ENCODE measurements around the gene PACSIN1. TPM values are rescaled to one million over a fixed set of nuclear protein-coding genes. Genes with fewer than 3 reads are reported as not detected.
A peak's percentile ranks its signal among the peaks of the same experiment; 100 is the strongest.

Gene PACSIN1, protein sequence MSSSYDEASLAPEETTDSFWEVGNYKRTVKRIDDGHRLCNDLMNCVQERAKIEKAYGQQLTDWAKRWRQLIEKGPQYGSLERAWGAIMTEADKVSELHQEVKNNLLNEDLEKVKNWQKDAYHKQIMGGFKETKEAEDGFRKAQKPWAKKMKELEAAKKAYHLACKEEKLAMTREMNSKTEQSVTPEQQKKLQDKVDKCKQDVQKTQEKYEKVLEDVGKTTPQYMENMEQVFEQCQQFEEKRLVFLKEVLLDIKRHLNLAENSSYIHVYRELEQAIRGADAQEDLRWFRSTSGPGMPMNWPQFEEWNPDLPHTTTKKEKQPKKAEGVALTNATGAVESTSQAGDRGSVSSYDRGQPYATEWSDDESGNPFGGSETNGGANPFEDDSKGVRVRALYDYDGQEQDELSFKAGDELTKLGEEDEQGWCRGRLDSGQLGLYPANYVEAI
- under 1 TPM; 0.14 to 0.17 TPM for total RNA-seq
- under 1 TPM; 0.03 to 0.17 TPM for polyA plus RNA-seq

DNA sequence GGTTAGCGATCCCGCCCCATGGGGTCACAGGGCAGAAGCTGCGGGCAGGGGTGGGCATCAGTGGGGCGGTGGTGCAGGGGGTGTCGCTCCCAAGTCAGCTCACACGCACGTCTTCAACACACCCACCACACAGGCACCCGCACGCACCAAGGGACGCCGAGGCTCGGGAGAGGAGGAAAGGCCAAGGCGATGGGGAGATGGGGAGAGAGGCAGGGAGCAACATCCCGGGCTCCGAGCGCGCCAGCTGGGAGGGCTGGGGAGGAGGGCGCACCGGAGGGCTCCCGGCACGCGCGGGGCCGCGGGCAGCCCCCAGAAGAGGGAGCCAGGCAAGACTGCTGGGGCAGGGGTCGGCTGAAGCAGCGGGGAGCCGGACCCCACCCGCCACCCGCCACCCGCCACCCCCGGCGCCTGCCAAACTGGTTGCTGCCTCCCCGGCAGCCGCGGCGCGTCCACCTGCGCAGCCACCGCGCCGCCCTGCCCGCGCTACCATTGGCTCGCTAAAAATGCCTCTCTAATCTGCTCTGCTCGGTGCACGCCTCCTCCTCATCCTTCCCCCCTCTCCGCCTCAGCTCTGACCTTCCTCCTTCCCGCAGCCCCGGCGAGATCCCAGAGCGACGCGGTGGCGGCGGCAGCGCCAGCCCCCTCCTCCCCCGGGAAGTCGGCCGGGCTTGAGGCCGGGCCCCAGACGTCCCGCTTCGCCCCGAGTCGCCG is at the start of gene PACSIN1:
PACSIN1 (plus strand) TSS at position 546 of the 711 bp plus-strand sequence. CDS start 60,230 bp downstream, outside the sequence.
- Histone ChIP-seq H3K9ac (ENCODE audit: low read depth in 1 of 2, low read length in 2 of 2) (no peak within 1 kb of the TSS), H3K27ac (ENCODE audit: low read depth in 1 of 2, low read length in 2 of 2) (no peak within 1 kb of the TSS), H3K4me1 (ENCODE audit: control insufficient read depth in 4 of 4, insufficient read depth in 4 of 4, low read length in 3 of 4) (peaks cover 0 to 10% (median 5%) of the 10 kb centered on the region in 4 donors), H3K36me3 (ENCODE audit: control insufficient read depth in 4 of 4, insufficient read depth in 3 of 4, low read depth in 1 of 4, low read length in 3 of 4) (no peaks in the 10 kb centered on the region), H3K27me3 (ENCODE audit: control insufficient read depth in 4 of 4, insufficient read depth in 4 of 4, low read length in 3 of 4) (peaks cover 0 to 4% (median 2%) of the 10 kb centered on the region in 4 donors), H3K9me3 (ENCODE audit: control insufficient read depth in 4 of 4, low read length in 3 of 4) (no peaks in the 10 kb centered on the region), H3K4me3 (ENCODE audit: low read depth in 1 of 3, low read length in 3 of 3) (peak within 1 kb of the TSS in 1 of 3 donors; percentile 45)
- TF ChIP-seq FOXA2 (IDR thresholded peaks at IDR 0.05) (no peak), YY1 (IDR thresholded peaks at IDR 0.05) (no peak), GABPA (IDR thresholded peaks at IDR 0.05 in 1 of 2, conservative IDR thresholded peaks at IDR 0.05 in 1 of 2) (no peak), TAF1 (conservative IDR thresholded peaks at IDR 0.05) (no peak), SP1 (IDR thresholded peaks at IDR 0.05) (no peak), JUND (IDR thresholded peaks at IDR 0.05) (no peak), RAD21 (IDR thresholded peaks at IDR 0.05) (no peak), HNF4A (conservative IDR thresholded peaks at IDR 0.05) (no peak), FOXA1 (IDR thresholded peaks at IDR 0.05) (no peak), EGR1 (IDR thresholded peaks at IDR 0.05; ENCODE audit: low read depth in 2 of 2) (no peak), NR2F2 (IDR thresholded peaks at IDR 0.05) (no peak), RXRA (IDR thresholded peaks at IDR 0.05) (no peak), HNF4G (IDR thresholded peaks at IDR 0.05) (no peak)
- TF ChIP-seq, protein P1, sequence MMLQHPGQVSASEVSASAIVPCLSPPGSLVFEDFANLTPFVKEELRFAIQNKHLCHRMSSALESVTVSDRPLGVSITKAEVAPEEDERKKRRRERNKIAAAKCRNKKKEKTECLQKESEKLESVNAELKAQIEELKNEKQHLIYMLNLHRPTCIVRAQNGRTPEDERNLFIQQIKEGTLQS (IDR thresholded peaks at IDR 0.05), result no peak
- TF ChIP-seq, protein P2, sequence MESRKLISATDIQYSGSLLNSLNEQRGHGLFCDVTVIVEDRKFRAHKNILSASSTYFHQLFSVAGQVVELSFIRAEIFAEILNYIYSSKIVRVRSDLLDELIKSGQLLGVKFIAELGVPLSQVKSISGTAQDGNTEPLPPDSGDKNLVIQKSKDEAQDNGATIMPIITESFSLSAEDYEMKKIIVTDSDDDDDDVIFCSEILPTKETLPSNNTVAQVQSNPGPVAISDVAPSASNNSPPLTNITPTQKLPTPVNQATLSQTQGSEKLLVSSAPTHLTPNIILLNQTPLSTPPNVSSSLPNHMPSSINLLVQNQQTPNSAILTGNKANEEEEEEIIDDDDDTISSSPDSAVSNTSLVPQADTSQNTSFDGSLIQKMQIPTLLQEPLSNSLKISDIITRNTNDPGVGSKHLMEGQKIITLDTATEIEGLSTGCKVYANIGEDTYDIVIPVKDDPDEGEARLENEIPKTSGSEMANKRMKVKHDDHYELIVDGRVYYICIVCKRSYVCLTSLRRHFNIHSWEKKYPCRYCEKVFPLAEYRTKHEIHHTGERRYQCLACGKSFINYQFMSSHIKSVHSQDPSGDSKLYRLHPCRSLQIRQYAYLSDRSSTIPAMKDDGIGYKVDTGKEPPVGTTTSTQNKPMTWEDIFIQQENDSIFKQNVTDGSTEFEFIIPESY (IDR thresholded peaks at IDR 0.05), result no peak
- TF ChIP-seq, protein P3, sequence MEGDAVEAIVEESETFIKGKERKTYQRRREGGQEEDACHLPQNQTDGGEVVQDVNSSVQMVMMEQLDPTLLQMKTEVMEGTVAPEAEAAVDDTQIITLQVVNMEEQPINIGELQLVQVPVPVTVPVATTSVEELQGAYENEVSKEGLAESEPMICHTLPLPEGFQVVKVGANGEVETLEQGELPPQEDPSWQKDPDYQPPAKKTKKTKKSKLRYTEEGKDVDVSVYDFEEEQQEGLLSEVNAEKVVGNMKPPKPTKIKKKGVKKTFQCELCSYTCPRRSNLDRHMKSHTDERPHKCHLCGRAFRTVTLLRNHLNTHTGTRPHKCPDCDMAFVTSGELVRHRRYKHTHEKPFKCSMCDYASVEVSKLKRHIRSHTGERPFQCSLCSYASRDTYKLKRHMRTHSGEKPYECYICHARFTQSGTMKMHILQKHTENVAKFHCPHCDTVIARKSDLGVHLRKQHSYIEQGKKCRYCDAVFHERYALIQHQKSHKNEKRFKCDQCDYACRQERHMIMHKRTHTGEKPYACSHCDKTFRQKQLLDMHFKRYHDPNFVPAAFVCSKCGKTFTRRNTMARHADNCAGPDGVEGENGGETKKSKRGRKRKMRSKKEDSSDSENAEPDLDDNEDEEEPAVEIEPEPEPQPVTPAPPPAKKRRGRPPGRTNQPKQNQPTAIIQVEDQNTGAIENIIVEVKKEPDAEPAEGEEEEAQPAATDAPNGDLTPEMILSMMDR (IDR thresholded peaks at IDR 0.05; ENCODE audit: low read depth, low read length, missing input control), result no peak
- WGBS, result 5% methylated on average over 67 of the region's 67 CpGs
- no peak for DNase-seq (ENCODE audit: low spot score)

DNA sequence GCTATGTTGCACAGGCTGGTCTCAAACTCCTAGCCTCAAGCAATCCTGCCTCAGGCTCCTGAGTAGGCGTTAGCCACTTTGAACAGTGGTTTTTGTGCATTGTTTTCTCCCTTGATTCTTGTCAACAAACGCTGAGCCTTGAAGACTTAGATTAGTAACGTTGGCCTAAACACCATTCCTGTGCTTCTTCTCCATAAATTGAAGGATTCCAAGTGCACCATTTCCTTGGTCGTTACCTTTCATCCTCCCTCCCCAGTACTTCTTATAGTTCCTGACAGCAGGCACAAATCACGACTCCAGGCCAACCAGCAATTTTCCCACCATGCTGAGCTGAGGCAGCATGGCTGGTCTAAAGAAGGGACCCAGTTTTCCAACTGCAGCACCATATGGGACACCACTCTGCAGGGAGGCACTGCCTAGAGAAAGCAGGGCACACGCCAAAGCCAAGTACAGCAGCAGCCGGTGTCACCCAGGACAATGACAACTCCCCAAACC is 49.0 kb upstream of the PACSIN1 start:
- DNase-seq (ENCODE audit: low spot score), result no peak
- Histone ChIP-seq H3K27me3 (ENCODE audit: control insufficient read depth in 4 of 4, insufficient read depth in 4 of 4, low read length in 3 of 4) (no peaks in the 10 kb centered on the region), H3K36me3 (ENCODE audit: control insufficient read depth in 4 of 4, insufficient read depth in 3 of 4, low read depth in 1 of 4, low read length in 3 of 4) (peaks cover 0 to 43% (median 31%) of the 10 kb centered on the region in 4 donors), H3K4me1 (ENCODE audit: control insufficient read depth in 4 of 4, insufficient read depth in 4 of 4, low read length in 3 of 4) (peaks cover 5 to 30% (median 22%) of the 10 kb centered on the region in 4 donors), H3K9me3 (ENCODE audit: control insufficient read depth in 4 of 4, low read length in 3 of 4) (no peaks in the 10 kb centered on the region), H3K27ac (ENCODE audit: low read depth in 1 of 2, low read length in 2 of 2) (no peak overlapping the region), H3K9ac (ENCODE audit: low read depth in 1 of 2, low read length in 2 of 2) (no peak overlapping the region), H3K4me3 (ENCODE audit: low read depth in 1 of 3, low read length in 3 of 3) (no peak overlapping the region)
- WGBS, result 87% methylated on average over 7 of the region's 7 CpGs
- TF ChIP-seq, protein P4, sequence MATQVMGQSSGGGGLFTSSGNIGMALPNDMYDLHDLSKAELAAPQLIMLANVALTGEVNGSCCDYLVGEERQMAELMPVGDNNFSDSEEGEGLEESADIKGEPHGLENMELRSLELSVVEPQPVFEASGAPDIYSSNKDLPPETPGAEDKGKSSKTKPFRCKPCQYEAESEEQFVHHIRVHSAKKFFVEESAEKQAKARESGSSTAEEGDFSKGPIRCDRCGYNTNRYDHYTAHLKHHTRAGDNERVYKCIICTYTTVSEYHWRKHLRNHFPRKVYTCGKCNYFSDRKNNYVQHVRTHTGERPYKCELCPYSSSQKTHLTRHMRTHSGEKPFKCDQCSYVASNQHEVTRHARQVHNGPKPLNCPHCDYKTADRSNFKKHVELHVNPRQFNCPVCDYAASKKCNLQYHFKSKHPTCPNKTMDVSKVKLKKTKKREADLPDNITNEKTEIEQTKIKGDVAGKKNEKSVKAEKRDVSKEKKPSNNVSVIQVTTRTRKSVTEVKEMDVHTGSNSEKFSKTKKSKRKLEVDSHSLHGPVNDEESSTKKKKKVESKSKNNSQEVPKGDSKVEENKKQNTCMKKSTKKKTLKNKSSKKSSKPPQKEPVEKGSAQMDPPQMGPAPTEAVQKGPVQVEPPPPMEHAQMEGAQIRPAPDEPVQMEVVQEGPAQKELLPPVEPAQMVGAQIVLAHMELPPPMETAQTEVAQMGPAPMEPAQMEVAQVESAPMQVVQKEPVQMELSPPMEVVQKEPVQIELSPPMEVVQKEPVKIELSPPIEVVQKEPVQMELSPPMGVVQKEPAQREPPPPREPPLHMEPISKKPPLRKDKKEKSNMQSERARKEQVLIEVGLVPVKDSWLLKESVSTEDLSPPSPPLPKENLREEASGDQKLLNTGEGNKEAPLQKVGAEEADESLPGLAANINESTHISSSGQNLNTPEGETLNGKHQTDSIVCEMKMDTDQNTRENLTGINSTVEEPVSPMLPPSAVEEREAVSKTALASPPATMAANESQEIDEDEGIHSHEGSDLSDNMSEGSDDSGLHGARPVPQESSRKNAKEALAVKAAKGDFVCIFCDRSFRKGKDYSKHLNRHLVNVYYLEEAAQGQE (IDR thresholded peaks at IDR 0.05), result no peak
- TF ChIP-seq HNF4A (conservative IDR thresholded peaks at IDR 0.05), result no peak
- TF ChIP-seq EGR1 (IDR thresholded peaks at IDR 0.05; ENCODE audit: low read depth in 2 of 2), result no peak
- TF ChIP-seq YY1 (IDR thresholded peaks at IDR 0.05), result no peak
- TF ChIP-seq, protein P5, sequence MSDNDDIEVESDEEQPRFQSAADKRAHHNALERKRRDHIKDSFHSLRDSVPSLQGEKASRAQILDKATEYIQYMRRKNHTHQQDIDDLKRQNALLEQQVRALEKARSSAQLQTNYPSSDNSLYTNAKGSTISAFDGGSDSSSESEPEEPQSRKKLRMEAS (IDR thresholded peaks at IDR 0.05), result no peak
- TF ChIP-seq, protein P2 (IDR thresholded peaks at IDR 0.05), result no peak
- TF ChIP-seq SP1 (IDR thresholded peaks at IDR 0.05), result no peak
